ENCODE data around the gene GARNL3.

DNA sequence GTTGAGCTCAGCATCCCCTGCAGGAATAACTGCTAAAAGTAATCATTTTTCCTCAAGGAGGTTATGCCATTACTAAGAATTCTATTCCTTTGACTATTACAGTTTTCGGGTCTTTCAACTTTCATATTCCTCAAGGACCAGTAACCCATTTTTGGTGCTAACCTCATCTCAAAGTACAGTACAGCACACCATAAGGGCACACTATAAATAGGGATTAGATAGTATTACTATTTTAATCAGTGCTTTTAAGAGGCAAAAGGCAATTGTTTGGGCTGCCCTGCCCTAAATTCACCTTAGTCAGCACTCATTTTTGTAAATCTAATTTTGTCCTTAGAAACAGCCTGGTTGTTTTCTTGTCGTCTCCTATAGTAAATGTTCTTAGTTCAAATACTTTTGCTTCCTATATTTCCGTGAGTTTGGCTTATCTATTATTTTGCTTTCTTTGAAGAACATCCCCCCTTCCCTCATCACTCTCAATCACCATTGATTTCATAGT lies 13.6 kb upstream of the GARNL3 start:
- TF ChIP-seq, protein P1, sequence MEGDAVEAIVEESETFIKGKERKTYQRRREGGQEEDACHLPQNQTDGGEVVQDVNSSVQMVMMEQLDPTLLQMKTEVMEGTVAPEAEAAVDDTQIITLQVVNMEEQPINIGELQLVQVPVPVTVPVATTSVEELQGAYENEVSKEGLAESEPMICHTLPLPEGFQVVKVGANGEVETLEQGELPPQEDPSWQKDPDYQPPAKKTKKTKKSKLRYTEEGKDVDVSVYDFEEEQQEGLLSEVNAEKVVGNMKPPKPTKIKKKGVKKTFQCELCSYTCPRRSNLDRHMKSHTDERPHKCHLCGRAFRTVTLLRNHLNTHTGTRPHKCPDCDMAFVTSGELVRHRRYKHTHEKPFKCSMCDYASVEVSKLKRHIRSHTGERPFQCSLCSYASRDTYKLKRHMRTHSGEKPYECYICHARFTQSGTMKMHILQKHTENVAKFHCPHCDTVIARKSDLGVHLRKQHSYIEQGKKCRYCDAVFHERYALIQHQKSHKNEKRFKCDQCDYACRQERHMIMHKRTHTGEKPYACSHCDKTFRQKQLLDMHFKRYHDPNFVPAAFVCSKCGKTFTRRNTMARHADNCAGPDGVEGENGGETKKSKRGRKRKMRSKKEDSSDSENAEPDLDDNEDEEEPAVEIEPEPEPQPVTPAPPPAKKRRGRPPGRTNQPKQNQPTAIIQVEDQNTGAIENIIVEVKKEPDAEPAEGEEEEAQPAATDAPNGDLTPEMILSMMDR (IDR thresholded peaks at IDR 0.05) = no peak
- no peak for TF ChIP-seq POLR2A (IDR thresholded peaks at IDR 0.05)
